ENCODE data around the gene DPP6.

The DPP6 gene

DNA sequence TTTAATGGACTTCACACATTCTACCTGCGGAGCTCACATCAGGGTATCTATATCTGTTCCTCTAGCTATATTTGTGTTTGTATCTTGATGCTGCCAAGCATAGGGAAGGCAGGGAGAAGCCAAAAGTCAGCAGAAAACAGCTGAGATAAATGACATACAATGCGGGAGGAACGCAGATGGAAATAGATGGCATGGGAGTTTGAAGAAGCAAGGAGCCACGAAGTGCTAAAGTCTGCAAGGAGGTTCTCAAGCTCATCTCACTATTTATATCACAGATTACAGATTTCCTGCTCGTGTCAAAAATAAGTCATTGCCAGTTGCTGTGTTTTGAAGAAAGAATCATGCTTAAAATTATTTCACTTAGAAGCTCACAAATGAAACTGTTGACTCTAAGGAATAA, 180.5 kb downstream of the DPP6 start:
- no peak for DNase-seq (ENCODE audit: low read depth)

DNA sequence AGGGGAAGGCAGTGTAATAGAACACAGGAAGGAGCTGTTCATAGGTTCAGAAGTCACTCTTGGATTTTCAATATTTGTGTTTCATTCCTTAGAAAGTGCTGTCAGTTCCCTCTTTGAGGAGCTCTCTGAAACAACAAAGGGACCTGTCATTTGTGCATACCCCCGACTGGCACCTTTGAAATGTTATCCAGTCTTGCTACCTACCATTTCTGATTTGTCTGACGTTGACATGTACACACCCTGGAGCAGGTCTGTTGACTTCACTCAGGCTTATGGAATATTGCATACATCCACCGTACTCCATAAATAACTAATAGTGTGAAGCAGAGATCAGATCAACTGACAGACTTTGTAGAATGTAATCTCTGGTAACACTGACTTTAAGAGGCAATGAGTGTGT, 189.8 kb downstream of the DPP6 start:
- no peak for DNase-seq (ENCODE audit: low read depth)

DNA sequence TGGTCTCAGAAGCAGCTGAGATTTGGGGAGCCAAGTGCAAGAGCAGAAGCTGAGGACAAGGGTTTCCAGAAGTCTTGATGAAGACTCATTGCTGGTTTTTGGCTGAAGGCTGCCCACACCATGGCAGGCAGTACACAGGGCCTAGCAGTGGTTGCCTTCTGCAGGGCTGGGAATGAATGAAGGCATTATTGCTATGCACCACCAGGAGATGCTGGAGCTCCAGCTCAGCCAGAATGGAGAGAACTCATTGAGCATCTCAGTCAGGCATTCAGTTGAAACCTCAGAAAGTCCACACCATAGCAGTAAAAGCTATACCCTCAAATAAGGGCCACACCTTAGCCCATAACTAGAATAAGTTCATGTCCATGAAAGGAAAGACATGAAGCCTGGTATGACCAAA, 190.5 kb downstream of the DPP6 start:
- DNase-seq (ENCODE audit: low read depth) = no peak

- DNase-seq (ENCODE audit: low read depth) = no peak
Measured at GRCh38 chr7:154252046-154252445, 199.8 kb downstream of the DPP6 start.

- no peak for DNase-seq (ENCODE audit: low read depth)
Measured at GRCh38 chr7:154253810-154254209, 201.6 kb downstream of the DPP6 start.

GRCh38 chr7:154255324-154255723, 203.1 kb downstream of the DPP6 start:
- DNase-seq (ENCODE audit: low read depth) = no peak

DNA sequence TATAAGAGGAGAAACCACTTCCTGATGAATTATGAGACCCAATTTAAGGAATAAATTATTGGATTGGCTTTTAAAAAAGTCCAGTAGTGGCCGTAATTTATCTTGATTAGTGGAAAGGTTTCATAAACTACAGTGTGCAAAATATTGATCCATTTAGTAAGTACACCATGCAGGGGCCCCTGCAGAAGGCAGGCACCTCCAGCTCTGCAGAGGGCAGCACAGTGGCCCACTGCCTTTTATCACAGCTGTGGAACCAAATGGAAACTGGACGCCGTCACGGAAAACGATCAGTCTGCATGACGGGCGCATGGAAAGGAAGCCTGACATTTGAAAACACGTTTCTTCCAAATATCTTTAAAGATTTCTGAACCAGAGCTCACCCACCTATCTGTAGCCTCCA, 204.0 kb downstream of the DPP6 start:
- no peak for DNase-seq (ENCODE audit: low read depth)

DNA sequence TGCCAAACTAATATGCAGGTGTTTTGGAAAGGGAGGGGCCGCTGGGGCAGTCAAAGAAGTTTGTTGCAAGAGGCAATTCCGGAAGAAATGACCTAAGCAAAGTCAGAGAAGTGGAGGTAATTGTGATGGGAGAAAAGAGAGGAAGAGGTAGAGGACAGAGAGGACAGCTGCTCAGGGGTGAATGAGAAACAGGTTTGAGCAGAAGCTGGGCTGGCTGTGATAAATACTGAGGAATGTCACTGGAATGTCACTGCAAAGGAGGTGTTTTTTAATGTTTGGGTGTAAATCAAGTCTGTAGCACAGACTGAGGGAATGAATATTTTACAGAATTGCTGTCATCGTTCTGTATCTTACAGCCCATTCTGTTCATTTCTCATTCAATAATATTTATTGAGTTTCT, 207.2 kb downstream of the DPP6 start:
- no peak for DNase-seq (ENCODE audit: low read depth)

- no peak for DNase-seq (ENCODE audit: low read depth)
Measured at GRCh38 chr7:154287356-154287755, 235.2 kb downstream of the DPP6 start.

GRCh38 chr7:154289119-154289518, 236.9 kb downstream of the DPP6 start:
- no peak for DNase-seq (ENCODE audit: low read depth)

- no peak for DNase-seq (ENCODE audit: low read depth)
Measured at GRCh38 chr7:154296443-154296842, 244.2 kb downstream of the DPP6 start.

- no peak for DNase-seq (ENCODE audit: low read depth)
Measured at GRCh38 chr7:154299736-154300135, 247.5 kb downstream of the DPP6 start.

DNA sequence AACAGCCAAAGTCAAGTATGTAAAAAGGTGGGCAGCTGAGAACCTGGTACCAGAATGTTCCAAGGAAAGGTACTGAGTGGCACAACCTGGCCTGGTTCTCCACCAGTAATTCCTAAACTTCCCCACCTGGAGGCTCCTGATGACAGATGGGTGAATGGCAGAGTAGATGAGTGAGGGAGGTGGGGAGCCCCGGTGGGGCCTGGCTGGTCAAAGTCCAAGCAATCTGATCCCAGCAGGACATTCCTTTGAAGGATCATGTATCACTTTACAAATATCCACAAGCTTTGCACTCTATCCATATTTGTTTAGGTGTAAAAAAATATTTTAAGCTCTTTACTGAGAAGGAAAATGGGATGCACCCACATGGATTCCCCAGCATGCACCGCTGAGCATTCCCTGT, 250.2 kb downstream of the DPP6 start:
- DNase-seq (ENCODE audit: low read depth) = no peak

DNA sequence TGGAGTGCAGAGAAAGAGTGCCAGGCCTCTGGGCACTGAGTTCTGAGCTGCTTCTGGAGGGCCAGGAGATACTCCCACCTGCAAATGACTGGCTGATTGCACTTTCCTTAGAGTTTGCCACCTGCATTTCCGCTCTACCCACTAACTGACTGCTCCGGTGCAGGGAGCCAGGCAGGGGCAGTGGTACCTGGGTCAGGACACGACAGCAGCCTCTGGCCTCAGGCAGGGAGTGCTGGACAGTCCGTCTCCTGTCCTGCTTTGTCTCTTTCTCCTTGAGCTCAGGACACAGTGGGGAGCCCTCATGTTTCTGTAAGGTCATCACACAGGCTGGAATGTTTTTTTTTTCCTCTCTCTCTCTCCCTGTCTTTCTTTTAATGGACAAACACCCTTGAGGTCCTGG, 252.0 kb downstream of the DPP6 start:
- no peak for DNase-seq (ENCODE audit: low read depth)

- no peak for DNase-seq (ENCODE audit: low read depth)
Measured at GRCh38 chr7:154304740-154305700, 252.8 kb downstream of the DPP6 start.

- DNase-seq (ENCODE audit: low read depth) = no peak
Measured at GRCh38 chr7:154306036-154306435, 253.8 kb downstream of the DPP6 start.

- no peak for DNase-seq (ENCODE audit: low read depth)
Measured at GRCh38 chr7:154308928-154309327, 256.7 kb downstream of the DPP6 start.

DNA sequence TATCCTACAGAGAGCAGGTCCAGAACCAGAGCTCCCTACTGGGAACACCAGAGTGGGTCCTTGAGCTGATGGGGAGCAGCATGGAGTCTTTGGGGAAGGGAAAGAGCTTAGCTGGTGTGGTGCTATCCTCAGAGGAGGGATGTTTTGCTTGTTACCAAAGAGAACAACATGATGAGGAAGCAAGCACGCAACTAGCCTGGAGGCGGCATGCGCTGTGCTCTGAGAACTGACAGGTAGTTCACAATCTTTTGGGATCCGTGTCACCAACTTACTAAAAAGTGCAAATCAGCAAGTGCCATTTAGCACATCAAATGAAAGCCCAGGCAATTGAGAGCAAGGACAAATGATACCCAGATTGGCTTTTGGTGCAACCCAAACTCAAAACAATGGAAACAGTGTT, 257.9 kb downstream of the DPP6 start:
- DNase-seq (ENCODE audit: low read depth) = no peak

DNA sequence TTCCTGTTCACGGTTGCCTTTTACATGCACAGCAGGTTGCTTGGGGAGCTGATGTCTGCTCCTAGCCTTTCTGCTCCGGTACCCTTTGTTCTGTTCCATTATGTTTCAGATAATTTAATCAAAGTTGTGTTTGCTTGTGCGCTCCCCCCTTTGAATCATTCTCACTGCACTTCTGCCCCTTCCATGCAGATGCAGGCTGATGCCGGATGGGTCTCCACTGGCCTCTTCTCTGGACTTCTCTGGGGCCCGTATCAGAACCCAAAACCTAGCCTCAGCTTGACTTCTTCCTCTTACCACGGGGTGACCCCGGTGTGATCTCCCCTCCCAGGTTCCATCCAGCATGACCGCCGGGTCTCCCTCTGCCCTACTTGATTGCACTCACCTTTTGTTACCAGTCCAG, 272.0 kb downstream of the DPP6 start:
- no peak for DNase-seq (ENCODE audit: low read depth)

DNA sequence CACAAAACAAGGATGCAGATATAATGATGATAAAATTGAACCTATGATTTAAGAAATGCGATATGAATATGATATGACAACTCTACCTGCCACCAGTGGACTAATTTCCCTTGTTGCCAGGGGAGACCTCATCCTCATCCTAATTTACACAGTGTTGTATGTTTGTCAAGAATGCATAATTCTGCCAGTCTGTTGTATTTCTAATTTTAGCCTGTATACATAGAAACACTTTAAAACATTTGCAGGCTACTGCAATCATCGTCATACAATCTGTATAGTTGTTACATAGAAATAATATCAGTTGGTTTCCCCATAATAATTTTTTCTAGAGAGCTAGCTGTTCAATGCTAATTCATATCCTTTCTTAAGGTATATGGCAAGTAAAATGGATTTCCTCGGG, 274.2 kb downstream of the DPP6 start:
- no peak for DNase-seq (ENCODE audit: low read depth)

DNA sequence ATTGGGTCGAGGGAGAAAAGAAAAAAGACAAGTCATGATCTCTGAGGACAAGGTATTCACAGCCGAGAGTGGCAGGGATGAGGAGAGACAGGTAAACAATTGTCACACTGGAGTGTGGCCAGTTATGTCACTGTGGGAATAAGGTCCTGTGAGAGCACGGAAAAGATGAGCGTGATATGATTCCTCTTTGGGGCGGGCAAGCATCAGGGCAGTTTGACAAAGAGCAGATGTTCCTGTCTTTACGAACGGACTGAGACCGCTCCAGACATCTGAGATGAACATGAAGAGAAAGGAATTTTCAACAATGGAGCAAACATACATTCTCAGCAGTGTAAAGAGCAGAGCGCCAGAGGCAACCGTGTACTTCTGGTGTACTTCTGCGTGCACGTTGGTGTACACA, 278.1 kb downstream of the DPP6 start:
- no peak for DNase-seq (ENCODE audit: low read depth)

DNA sequence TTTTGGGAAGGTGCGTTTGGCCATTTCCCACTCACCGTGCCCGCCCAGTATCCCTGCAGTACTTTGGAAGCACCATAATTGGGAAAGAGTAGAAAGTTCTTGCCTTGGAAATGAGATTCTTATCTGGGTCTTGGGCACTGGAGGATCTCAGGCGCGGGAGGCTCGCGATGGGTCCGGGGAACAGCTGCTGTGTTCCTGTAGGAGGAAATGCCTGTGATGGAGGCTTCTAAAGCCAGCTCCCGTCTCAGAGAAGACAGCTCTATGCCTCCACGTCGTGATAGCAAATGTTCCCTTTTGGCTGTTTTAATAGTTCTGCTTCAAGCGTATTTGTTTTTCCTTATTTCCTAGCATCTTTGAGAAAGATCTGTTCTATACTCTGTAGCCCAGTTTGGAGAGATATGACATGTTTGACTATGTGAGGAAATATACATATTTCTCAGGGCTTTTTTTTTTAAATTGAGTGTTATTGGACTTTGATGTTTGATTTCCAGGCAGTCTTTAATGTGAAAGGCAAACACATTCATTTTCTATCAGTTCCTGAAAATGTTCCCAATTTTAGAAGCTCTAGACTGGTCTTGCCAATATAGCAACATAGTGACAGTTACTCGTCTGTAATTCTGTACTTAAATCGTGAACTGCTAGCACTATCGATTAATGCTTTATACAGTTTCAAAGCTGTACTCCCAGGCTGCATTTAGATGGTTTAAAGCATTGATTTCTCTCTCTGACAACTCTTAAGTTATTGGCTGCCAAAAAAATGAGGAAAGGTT, 280.8 kb downstream of the DPP6 start:
- no peak for DNase-seq (ENCODE audit: low read depth)

- no peak for DNase-seq (ENCODE audit: low read depth)
Measured at GRCh38 chr7:154336295-154336694, 284.1 kb downstream of the DPP6 start.

Data from GM04503 (cell line).